HEK293T (cell line): ENCODE measurements around the gene DYNLL2.
"Not testable (repeated sequence)": the region's sequence is repeated elsewhere in the genome, so short reads cannot be mapped to it uniquely, and the experiment has no call there.

Source experiments
- CTCF ChIA-PET: fragments of 350-600 bp; formaldehyde crosslinking; extraction: SDS; loops from one replicate; lab custom pipeline; 2021; ENCODE audit warnings: antibody characterized with exemption, inconsistent platforms; lab: Yijun Ruan, JAX
- POLR2A ChIA-PET: fragments of 350-600 bp; formaldehyde crosslinking; extraction: SDS; loops from one replicate; lab custom pipeline; 2020; ENCODE audit warnings: antibody characterized with exemption, inconsistent platforms; lab: Yijun Ruan, JAX
- DNase-seq: peaks from one replicate; pipeline ENCODE4 v3.0.0; 2012; ENCODE audit warnings: mixed read lengths; ENCODE audit errors: extremely low spot score
- ARNT ChIP-seq: fragments of 450-650 bp; IDR thresholded peaks from 2 replicates; pipeline ENCODE4 v1.6.1; 2017; ENCODE audit warnings: mild to moderate bottlenecking
- BHLHE40 ChIP-seq: fragments of 450-650 bp; IDR thresholded peaks from 2 replicates; pipeline ENCODE4 v1.6.1; 2016; ENCODE audit warnings: mild to moderate bottlenecking, moderate library complexity, borderline replicate concordance
- CTBP1 ChIP-seq: fragments of 450-650 bp; IDR thresholded peaks from 2 replicates; pipeline ENCODE4 v1.6.1; 2016; ENCODE audit warnings: borderline replicate concordance
- ELF4 ChIP-seq: fragments of 450-650 bp; IDR thresholded peaks from 2 replicates; pipeline ENCODE4 v1.6.1; 2017; ENCODE audit warnings: antibody characterized with exemption
- FOXA1 ChIP-seq: fragments of 450-650 bp; IDR thresholded peaks from 2 replicates; pipeline ENCODE4 v1.6.1; 2016; ENCODE audit warnings: mild to moderate bottlenecking
- FOXK2 ChIP-seq: fragments of 450-650 bp; IDR thresholded peaks from 2 replicates; pipeline ENCODE4 v1.6.1; 2016; ENCODE audit warnings: mild to moderate bottlenecking
- FOXM1 ChIP-seq: fragments of 450-650 bp; IDR thresholded peaks from 2 replicates; pipeline ENCODE4 v1.6.1; 2017; ENCODE audit warnings: mild to moderate bottlenecking, borderline replicate concordance
- HDGF ChIP-seq: fragments of 450-650 bp; IDR thresholded peaks from 2 replicates; pipeline ENCODE4 v1.6.1; 2017; ENCODE audit warnings: antibody characterized with exemption, borderline replicate concordance
- L3MBTL2 ChIP-seq: fragments of 450-650 bp; conservative IDR thresholded peaks from 2 replicates; pipeline ENCODE4 v1.6.1; 2016; ENCODE audit warnings: mild to moderate bottlenecking
- LEF1 ChIP-seq: fragments of 450-650 bp; IDR thresholded peaks from 2 replicates; pipeline ENCODE4 v1.6.1; 2017; ENCODE audit warnings: mild to moderate bottlenecking, borderline replicate concordance
- NFRKB ChIP-seq: fragments of 450-650 bp; IDR thresholded peaks from 2 replicates; pipeline ENCODE4 v1.6.1; 2016; ENCODE audit warnings: mild to moderate bottlenecking, moderate library complexity
- PKNOX1 ChIP-seq: fragments of 450-650 bp; IDR thresholded peaks from 2 replicates; pipeline ENCODE4 v1.6.1; 2016
- SP1 ChIP-seq: fragments of 450-650 bp; IDR thresholded peaks from 2 replicates; pipeline ENCODE4 v1.6.1; 2017
- SUZ12 ChIP-seq: fragments of 450-650 bp; IDR thresholded peaks from 2 replicates; pipeline ENCODE4 v1.6.1; 2016; ENCODE audit warnings: mild to moderate bottlenecking
- TARDBP ChIP-seq: fragments of 450-650 bp; IDR thresholded peaks from 2 replicates; pipeline ENCODE4 v1.6.1; 2016
- ZNF384 ChIP-seq: fragments of 450-650 bp; IDR thresholded peaks from 2 replicates; pipeline ENCODE4 v1.6.1; 2016

The DYNLL2 gene

GRCh38 chr17:58082870-58083490, at the start of gene DYNLL2:
DYNLL2 (plus strand) TSS chr17:58083419; CDS start chr17:58087091, 3,672 bp downstream.
- TF ChIP-seq CTBP1 (no peak), SP1 (no peak), FOXM1 (no peak), PKNOX1 (no peak)
- POLR2A ChIA-PET, result interaction anchor here (0.7 to 3.1 kb wide), 7 partner anchors 12 to 84 kb away, joined by 3 to 33 read pairs (median 4); partner anchors contain the start of gene SRSF1
- peak; percentile 99 for DNase-seq
- CTCF ChIA-PET, result no interaction called here

- POLR2A ChIA-PET, result interaction anchor here (0.7 to 1.4 kb wide), 2 partner anchors 33 to 152 kb away, joined by 3 to 8 read pairs; partner anchors contain the start of gene SRSF1
- CTCF ChIA-PET, result no interaction called here
- TF ChIP-seq HDGF, result no peak
- TF ChIP-seq CTBP1, result no peak
- TF ChIP-seq PKNOX1, result no peak
- no peak for TF ChIP-seq ARNT
- TF ChIP-seq LEF1, result no peak
- TF ChIP-seq SP1, result no peak
- TF ChIP-seq FOXA1, result no peak
- TF ChIP-seq L3MBTL2, result no peak
- TF ChIP-seq TARDBP, result no peak
- TF ChIP-seq ELF4, result no peak
- TF ChIP-seq FOXM1, result no peak
- no peak for TF ChIP-seq SUZ12
- no peak for TF ChIP-seq FOXK2
- no peak for TF ChIP-seq BHLHE40
- DNase-seq, result no peak
These were observed 43.2 kb upstream of the DYNLL2 start for GRCh38 chr17:58039975-58040374.

GRCh38 chr17:58040386-58040785, 42.8 kb upstream of the DYNLL2 start:
- TF ChIP-seq ZNF384 (no peak), NFRKB (no peak), SP1 (no peak), SUZ12 (no peak), FOXK2 (no peak), L3MBTL2 (no peak), LEF1 (no peak), ELF4 (no peak)
- ChIA-PET CTCF (no interaction called here), POLR2A (interaction anchor here (0.7 to 1.4 kb wide), 3 partner anchors 33 to 151 kb away, joined by 3 to 8 read pairs (median 3); partner anchors contain the start of gene SRSF1)
- no peak for DNase-seq

- DNase-seq, result no peak
- TF ChIP-seq TARDBP, result no peak
- no peak for TF ChIP-seq CTBP1
- no peak for TF ChIP-seq SUZ12
- no peak for TF ChIP-seq SP1
- TF ChIP-seq ZNF384, result no peak
- ChIA-PET POLR2A (interaction anchor here (0.7 kb wide), 1 partner anchor 33 kb away, joined by 3 read pairs; no protein-coding TSS in a partner anchor), CTCF (interaction anchor here (1.0 kb wide), 1 partner anchor 18 kb away, joined by 3 read pairs; no protein-coding TSS in a partner anchor)
These were observed 42.1 kb upstream of the DYNLL2 start for GRCh38 chr17:58041161-58041560.

- POLR2A ChIA-PET, result no interaction called here
- CTCF ChIA-PET, result no interaction called here
- no peak for DNase-seq
- TF ChIP-seq BHLHE40, result no peak
- TF ChIP-seq PKNOX1, result no peak
- TF ChIP-seq FOXK2, result no peak
- no peak for TF ChIP-seq ELF4
- no peak for TF ChIP-seq SP1
- no peak for TF ChIP-seq L3MBTL2
- TF ChIP-seq CTBP1, result no peak
- TF ChIP-seq LEF1, result no peak
- TF ChIP-seq HDGF, result no peak
- no peak for TF ChIP-seq NFRKB
- no peak for TF ChIP-seq FOXM1
These were observed 39.7 kb upstream of the DYNLL2 start for GRCh38 chr17:58043221-58044181.

- CTCF ChIA-PET, POLR2A ChIA-PET: not testable (repeated sequence)
These were observed 39.0 kb upstream of the DYNLL2 start for GRCh38 chr17:58044256-58044655.

More at GRCh38 chr17:58044256-58044655, 39.0 kb upstream of the DYNLL2 start:
- not testable (repeated sequence) for DNase-seq
